HepG2 (cell line): Measurements from ENCODE around the gene ARMC5. TPM values are rescaled to one million over a fixed set of nuclear protein-coding genes. Genes with fewer than 3 reads are reported as not detected.
A peak's percentile ranks its signal among the peaks of the same experiment; 100 is the strongest.

Source experiments
- ATAC-seq: fragments of 200-7000 bp; cut with Tn5 transposase; 3 replicates; pipeline ENCODE4 v1.9.1; 2020; ENCODE audit warnings: mild to moderate bottlenecking, moderate library complexity
- Bru-seq: library from RNA; stranded (reverse); fragments of 400-500 nt; gene quantifications from one replicate; lab custom pipeline; 2021; lab: Mats Ljungman, UMichigan
- BruChase-seq, 2 experiments: library from RNA; stranded (reverse); fragments of 400-500 nt; gene quantifications; one replicate each; lab custom pipeline; 2021; lab: Mats Ljungman, UMichigan
- BruUV-seq: library from RNA; stranded (reverse); fragments of 400-500 nt; replicated peaks from 2 replicates; lab custom pipeline; 2021; lab: Mats Ljungman, UMichigan
- CTCF ChIA-PET: fragments of 300-600 bp; formaldehyde crosslinking; extraction: SDS; loops from one replicate; lab custom pipeline; 2021; ENCODE audit warnings: low total read pairs, inconsistent platforms, low intra/inter-chr PET ratio; lab: Yijun Ruan, JAX
- POLR2A ChIA-PET: fragments of 350-600 bp; sonication (Branson Sonifier 250); formaldehyde crosslinking; loops from one replicate; lab custom pipeline; 2020; ENCODE audit warnings: antibody characterized with exemption, inconsistent platforms; lab: Yijun Ruan, JAX
- DNase-seq: peaks from one replicate; pipeline ENCODE4 v3.0.0-alpha.2; 2015; ENCODE audit warnings: low spot score
- FAIRE-seq: peaks from 3 replicates; lab custom pipeline; 2011; peaks lifted over from hg19 to GRCh38; lab: Jason Lieb, UNC
- H2AFZ ChIP-seq: one replicate; pipeline ENCODE4 v1.6.1; 2011; ENCODE audit warnings: low read length, inconsistent platforms
- H3K27ac ChIP-seq: fragments of 300-600 bp; 3 replicates; pipeline ENCODE4 v1.8.0; 2011; ENCODE audit warnings: mixed run types, mild to moderate bottlenecking, mixed read lengths, low read length, inconsistent platforms; ENCODE audit not compliant: insufficient read depth; ENCODE audit errors: extremely low read length
- H3K27me3 ChIP-seq, 2 experiments: fragments of 200-600 bp in 1 of 2; 2 replicates in 1 of 2; 3 replicates in 1 of 2; pipeline versions ENCODE4 v1.6.0 to v1.8.0; 2011; ENCODE audit warnings: low read length in 2 of 2, mild to moderate bottlenecking in 2 of 2, moderate library complexity in 2 of 2, inconsistent platforms in 1 of 2; ENCODE audit not compliant: insufficient read depth in 2 of 2, control insufficient read depth in 1 of 2
- H3K36me3 ChIP-seq, 2 experiments: fragments of 200-600 bp in 1 of 2; replicated peaks in 1 of 2; 2 replicates in 1 of 2; 3 replicates in 1 of 2; pipeline versions ENCODE4 v1.5.1 to v1.8.0; 2011; ENCODE audit warnings: low read length in 2 of 2, inconsistent platforms in 1 of 2; ENCODE audit not compliant: insufficient read depth in 2 of 2, control insufficient read depth in 1 of 2
- H3K4me1 ChIP-seq: 2 replicates; pipeline ENCODE4 v1.5.1; 2012; ENCODE audit warnings: low read length, inconsistent platforms; ENCODE audit not compliant: insufficient read depth
- H3K4me2 ChIP-seq: 2 replicates; pipeline ENCODE4 v1.6.0; 2011; ENCODE audit warnings: low read depth, low read length, inconsistent platforms
- H3K4me3 ChIP-seq, 3 experiments: fragments of 200-600 bp in 1 of 3; sonication (generic), shearing (Covaris generic) in 1 of 3; replicated peaks in 1 of 3; 2 replicates each; pipeline ENCODE4 v1.5.1; 2011 to 2016; ENCODE audit warnings: low read length in 3 of 3, inconsistent platforms in 2 of 3, low read depth in 2 of 3, mild to moderate bottlenecking in 2 of 3, control low read depth in 1 of 3, mixed read lengths in 1 of 3; ENCODE audit not compliant: insufficient read depth in 1 of 3
- H3K79me2 ChIP-seq: one replicate; pipeline ENCODE4 v1.6.1; 2011; ENCODE audit warnings: low read length, inconsistent platforms; ENCODE audit not compliant: insufficient read depth
- H3K9ac ChIP-seq: 2 replicates; pipeline ENCODE4 v1.6.0; 2011; ENCODE audit warnings: mild to moderate bottlenecking, low read depth, low read length, inconsistent platforms; ENCODE audit not compliant: insufficient read depth
- H3K9me3 ChIP-seq: 2 replicates; pipeline ENCODE4 v1.5.1; 2012; ENCODE audit warnings: mild to moderate bottlenecking, low read length
- H4K20me1 ChIP-seq: 2 replicates; pipeline ENCODE4 v1.6.0; 2011; ENCODE audit warnings: inconsistent platforms, mild to moderate bottlenecking, low read length, moderate library complexity; ENCODE audit not compliant: insufficient read depth
- CCAR2 ChIP-seq: fragments of 200-400 bp; formaldehyde crosslinking; optimal IDR thresholded peaks from 2 replicates; pipeline ENCODE3; 2018; ENCODE audit warnings: low read depth, mild to moderate bottlenecking, low read length, moderate library complexity
- CREBL2 ChIP-seq: sonication (generic); formaldehyde crosslinking; IDR thresholded peaks from 2 replicates; pipeline ENCODE4 v1.8.1; 2023; ENCODE audit warnings: missing genetic modification reagents, mild to moderate bottlenecking, borderline replicate concordance
- DMTF1 ChIP-seq: sonication (generic); formaldehyde crosslinking; IDR thresholded peaks from 2 replicates; pipeline ENCODE4 v1.4.0; 2020; ENCODE audit warnings: mild to moderate bottlenecking, missing genetic modification reagents
- ELF1 ChIP-seq: sonication (generic); formaldehyde crosslinking; IDR thresholded peaks from 2 replicates; pipeline ENCODE4 v1.4.0; 2020; ENCODE audit warnings: missing genetic modification reagents
- KDM4B ChIP-seq: sonication (generic); formaldehyde crosslinking; IDR thresholded peaks from 2 replicates; pipeline ENCODE4 v1.4.0; 2020; ENCODE audit warnings: missing genetic modification reagents
- KDM6A ChIP-seq: IDR thresholded peaks from 2 replicates; pipeline ENCODE4 v1.6.1; 2016; ENCODE audit warnings: low read depth
- ZNF670 ChIP-seq: sonication (generic); formaldehyde crosslinking; IDR thresholded peaks from 2 replicates; pipeline ENCODE4 v1.8.0; 2022; ENCODE audit warnings: mild to moderate bottlenecking, missing genetic modification reagents, borderline replicate concordance
- WGBS: methylation state at CpG from one replicate; pipeline ENCODE4 v1.1.6; 2017; ENCODE audit warnings: low lambda C conversion rate; 5-methylcytosine and 5-hydroxymethylcytosine counted together
- in situ Hi-C: cut with HindIII; loops from 2 replicates; pipeline ENCODE4 v1.10.0; 2017; ENCODE audit warnings: low pct_unique_long_range_greater_than_20kb; ENCODE audit not compliant: extremely low pct_ligation_motif_present
- intact Hi-C: fragments of 100-400 bp; cut with micrococcal nuclease; formaldehyde crosslinking; loops from one replicate; pipeline ENCODE4 v1.10.0; 2022; ENCODE audit not compliant: unreplicated experiment
- long read RNA-seq, 2 experiments: library from RNA in 1 of 2; library from polyadenylated mRNA in 1 of 2; stranded (forward) in 1 of 2; unstranded in 1 of 2; transcript quantifications; one replicate each; pipeline ENCODE4 v2.0.0, GENCODE V29; 2019 to 2022
- polyA minus RNA-seq, 3 experiments: library from RNA; depleted of rRNA, polyadenylated mRNA; stranded (reverse); fragments of >200 nt; gene quantifications; 2 replicates each; pipeline ENCODE4 v1.2.3, GENCODE V29; 2011; ENCODE audit warnings: low replicate concordance in 1 of 3
- polyA plus RNA-seq, 8 experiments: library from polyadenylated mRNA; depleted of rRNA in 3 of 8; stranded (reverse) in 7 of 8; unstranded in 1 of 8; fragments of >200 nt; fragmentation: Illumina TruSeq in 4 of 8; extraction: Trizol in 4 of 8; gene quantifications; 2 replicates each; pipeline versions ENCODE4 v1.2.1 to v1.2.3, GENCODE V29; 2011 to 2016; ENCODE audit warnings: low read depth in 4 of 8, missing spikeins in 1 of 8, mixed read lengths in 1 of 8; ENCODE audit not compliant: insufficient read depth in 1 of 8
- total RNA-seq, 5 experiments: library from RNA; depleted of rRNA; stranded (reverse); fragments of >200 nt; fragmentation: Illumina TruSeq; extraction: Trizol; gene quantifications; 2 replicates each; pipeline ENCODE4 v1.2.3, GENCODE V29; 2016; ENCODE audit warnings: low read depth in 1 of 5
- TF ChIP-seq, protein P1 (sequence below): sonication (generic); formaldehyde crosslinking; IDR thresholded peaks from 2 replicates; pipeline ENCODE4 v1.4.0; 2020; ENCODE audit warnings: mild to moderate bottlenecking, missing genetic modification reagents, borderline replicate concordance

The ARMC5 gene
- total RNA-seq (2016; rRNA removed; fragmentation: Illumina TruSeq; extraction: Trizol) (13.0 and 22.3 TPM in 2 replicates), polyA plus RNA-seq (2011; rRNA removed) (10.8 and 11.9 TPM in 2 replicates), polyA minus RNA-seq (2011; rRNA and poly(A)+ RNA removed; ENCODE audit: low replicate concordance) (7.1 and 29.7 TPM in 2 replicates), Bru-seq, nascent RNA (percentile 77 among the genes with signal in this experiment), BruChase-seq, experiment 1, labeled RNA remaining after a 6-hour chase (percentile 81 among the genes with signal in this experiment), BruChase-seq, experiment 2, labeled RNA remaining after a 2-hour chase (percentile 86 among the genes with signal in this experiment)
- 2.5 and 3.1 TPM in 2 replicates for total RNA-seq (2016; cell fraction: cytosol; rRNA removed; fragmentation: Illumina TruSeq; extraction: Trizol; ENCODE audit: low read depth)
- 10.7 and 21.4 TPM in 2 replicates for total RNA-seq (2016; cell fraction: insoluble cytoplasmic fraction; rRNA removed; fragmentation: Illumina TruSeq; extraction: Trizol)
- 5.2 and 6.5 TPM in 2 replicates for total RNA-seq (2016; cell fraction: membrane; rRNA removed; fragmentation: Illumina TruSeq; extraction: Trizol)
- 20.2 and 21.0 TPM in 2 replicates for total RNA-seq (2016; cell fraction: nucleus; rRNA removed; fragmentation: Illumina TruSeq; extraction: Trizol)
- polyA plus RNA-seq (2011; cell fraction: cytosol; rRNA removed): 6.1 and 8.8 TPM in 2 replicates
- 83.4 and 108 TPM in 2 replicates for polyA plus RNA-seq (2011; cell fraction: nucleus; rRNA removed)
- 6.3 and 9.1 TPM in 2 replicates for polyA plus RNA-seq (2012)
- 1.9 and 2.5 TPM in 2 replicates for polyA plus RNA-seq (2016; cell fraction: cytosol; fragmentation: Illumina TruSeq; extraction: Trizol; ENCODE audit: low read depth)
- polyA plus RNA-seq (2016; cell fraction: insoluble cytoplasmic fraction; fragmentation: Illumina TruSeq; extraction: Trizol; ENCODE audit: low read depth): 13.4 and 15.6 TPM in 2 replicates
- polyA plus RNA-seq (2016; cell fraction: membrane; fragmentation: Illumina TruSeq; extraction: Trizol; ENCODE audit: low read depth): 3.6 and 4.2 TPM in 2 replicates
- 51.3 and 57.5 TPM in 2 replicates for polyA plus RNA-seq (2016; cell fraction: nucleus; fragmentation: Illumina TruSeq; extraction: Trizol; ENCODE audit: insufficient read depth, low read depth)
- 6.3 and 6.8 TPM in 2 replicates for polyA minus RNA-seq (2011; cell fraction: cytosol; rRNA and poly(A)+ RNA removed)
- polyA minus RNA-seq (2011; cell fraction: nucleus; rRNA and poly(A)+ RNA removed): 19.5 and 24.3 TPM in 2 replicates
- long read RNA-seq, experiment 1, partial matches to known transcripts: 1 of 2 reads
- long read RNA-seq, experiment 1, other reads (novel, unspliced or antisense): 1 of 2 reads
- long read RNA-seq, experiment 2, transcript ARMC5-201 (6 exons, 3,612 nt): major isoform, 14 of 42 reads
- long read RNA-seq, experiment 2, partial matches to known transcripts: 13 of 42 reads
- long read RNA-seq, experiment 2, other reads (novel, unspliced or antisense): 12 of 42 reads

DNA sequence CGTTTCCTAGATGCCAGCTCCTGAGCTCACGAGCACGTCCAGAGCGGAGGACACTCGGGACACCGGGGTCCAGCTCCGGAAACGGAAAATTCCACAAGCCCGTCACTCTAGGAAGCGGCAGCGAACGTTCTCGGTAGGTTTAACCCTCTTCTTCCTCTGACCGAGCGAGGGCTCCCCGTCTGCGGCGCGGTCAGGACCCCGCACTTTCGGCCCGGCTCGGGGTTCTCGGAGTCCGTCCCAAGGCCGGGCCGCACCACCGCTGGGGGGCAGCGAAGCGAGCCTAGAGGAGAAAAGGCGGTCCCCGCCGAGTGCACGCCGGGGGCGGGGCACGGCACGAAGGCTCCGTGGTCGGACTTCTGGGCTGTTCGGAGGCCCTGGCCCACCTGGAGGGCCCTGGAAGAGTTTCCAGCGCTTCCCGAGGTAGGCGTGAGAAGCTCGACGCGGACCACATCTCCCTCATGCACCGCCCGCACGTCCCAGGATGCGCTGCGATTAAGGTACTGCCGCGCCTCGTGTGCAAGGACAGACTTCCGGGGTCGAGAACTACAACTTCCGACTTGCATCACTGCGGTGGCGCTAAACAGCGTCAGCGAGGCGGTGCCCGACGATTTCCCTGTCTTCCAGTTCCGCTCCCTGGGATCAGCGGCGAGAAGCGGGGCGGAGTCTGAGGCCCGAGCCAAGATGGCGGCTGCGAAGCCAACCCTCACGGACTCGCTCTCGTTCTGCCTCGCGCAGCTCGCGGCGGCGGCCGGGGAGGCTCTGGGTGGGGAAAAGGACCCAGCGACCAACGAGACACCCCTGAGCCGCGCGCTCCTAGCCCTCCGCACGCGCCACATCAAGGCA, at the start of gene ARMC5:
ARMC5 (plus strand) TSS at position 658 of the 843 bp plus-strand sequence; CDS start at position 682, 24 bp downstream.
- Histone ChIP-seq H4K20me1 (peaks cover 43% of the 10 kb centered on the region), H3K9ac (peak within 1 kb of the TSS; percentile 97), H3K4me2 (peak within 1 kb of the TSS; percentile 99), H3K4me1 (peaks cover 49% of the 10 kb centered on the region), H3K79me2 (peaks cover 38% of the 10 kb centered on the region), H2AFZ (no peak within 1 kb of the TSS), H3K9me3 (no peaks in the 10 kb centered on the region), H3K36me3 (peaks cover 23 to 29% of the 10 kb centered on the region in 2 experiments), H3K27ac (peak within 1 kb of the TSS; percentile 95), H3K27me3 (no peaks in the 10 kb centered on the region; a peak in 1 of 5 replicates), H3K4me3 (peak within 1 kb of the TSS; percentile 71 to 98 (median 83))
- ATAC-seq: peak; percentile 76
- intact Hi-C loops (loop anchor here (1.0 to 5.0 kb wide), 4 partner anchors 18 to 413 kb away; partner anchors contain the start of genes RUSF1 and ZNF267), in situ Hi-C loops (loop anchor here (5.0 to 10.0 kb wide), 3 partner anchors 243 to 467 kb away; partner anchors contain the start of gene ZNF267)
- ChIA-PET CTCF (interaction anchor here (0.7 kb wide), 1 partner anchor 19 kb away, joined by 3 read pairs; no protein-coding TSS in a partner anchor), POLR2A (interaction anchor here (0.8 to 8.3 kb wide), 30 partner anchors 8 to 460 kb away, joined by 3 to 110 read pairs (median 8); partner anchors contain the start of genes FUS, KAT8, PYCARD and RUSF1)
- no peak for FAIRE-seq
- peak; percentile 98 for DNase-seq
- under 1% methylated on average over 43 of the region's 91 CpGs for WGBS
- BruUV-seq: TSS peak; percentile 57
- no peak for TF ChIP-seq DMTF1 (CRISPR knock-in tag)
- TF ChIP-seq, protein P1, sequence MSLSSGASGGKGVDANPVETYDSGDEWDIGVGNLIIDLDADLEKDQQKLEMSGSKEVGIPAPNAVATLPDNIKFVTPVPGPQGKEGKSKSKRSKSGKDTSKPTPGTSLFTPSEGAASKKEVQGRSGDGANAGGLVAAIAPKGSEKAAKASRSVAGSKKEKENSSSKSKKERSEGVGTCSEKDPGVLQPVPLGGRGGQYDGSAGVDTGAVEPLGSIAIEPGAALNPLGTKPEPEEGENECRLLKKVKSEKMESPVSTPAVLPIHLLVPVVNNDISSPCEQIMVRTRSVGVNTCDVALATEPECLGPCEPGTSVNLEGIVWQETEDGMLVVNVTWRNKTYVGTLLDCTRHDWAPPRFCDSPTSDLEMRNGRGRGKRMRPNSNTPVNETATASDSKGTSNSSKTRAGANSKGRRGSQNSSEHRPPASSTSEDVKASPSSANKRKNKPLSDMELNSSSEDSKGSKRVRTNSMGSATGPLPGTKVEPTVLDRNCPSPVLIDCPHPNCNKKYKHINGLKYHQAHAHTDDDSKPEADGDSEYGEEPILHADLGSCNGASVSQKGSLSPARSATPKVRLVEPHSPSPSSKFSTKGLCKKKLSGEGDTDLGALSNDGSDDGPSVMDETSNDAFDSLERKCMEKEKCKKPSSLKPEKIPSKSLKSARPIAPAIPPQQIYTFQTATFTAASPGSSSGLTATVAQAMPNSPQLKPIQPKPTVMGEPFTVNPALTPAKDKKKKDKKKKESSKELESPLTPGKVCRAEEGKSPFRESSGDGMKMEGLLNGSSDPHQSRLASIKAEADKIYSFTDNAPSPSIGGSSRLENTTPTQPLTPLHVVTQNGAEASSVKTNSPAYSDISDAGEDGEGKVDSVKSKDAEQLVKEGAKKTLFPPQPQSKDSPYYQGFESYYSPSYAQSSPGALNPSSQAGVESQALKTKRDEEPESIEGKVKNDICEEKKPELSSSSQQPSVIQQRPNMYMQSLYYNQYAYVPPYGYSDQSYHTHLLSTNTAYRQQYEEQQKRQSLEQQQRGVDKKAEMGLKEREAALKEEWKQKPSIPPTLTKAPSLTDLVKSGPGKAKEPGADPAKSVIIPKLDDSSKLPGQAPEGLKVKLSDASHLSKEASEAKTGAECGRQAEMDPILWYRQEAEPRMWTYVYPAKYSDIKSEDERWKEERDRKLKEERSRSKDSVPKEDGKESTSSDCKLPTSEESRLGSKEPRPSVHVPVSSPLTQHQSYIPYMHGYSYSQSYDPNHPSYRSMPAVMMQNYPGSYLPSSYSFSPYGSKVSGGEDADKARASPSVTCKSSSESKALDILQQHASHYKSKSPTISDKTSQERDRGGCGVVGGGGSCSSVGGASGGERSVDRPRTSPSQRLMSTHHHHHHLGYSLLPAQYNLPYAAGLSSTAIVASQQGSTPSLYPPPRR (CRISPR knock-in tag): peak; percentile 76; the same call in 1 of the 2 replicates
- no peak for TF ChIP-seq CCAR2
- peak; percentile 18 for TF ChIP-seq ZNF670 (CRISPR knock-in tag)
- TF ChIP-seq CREBL2 (CRISPR knock-in tag): peak; percentile 85; the same call in 1 of the 2 replicates
- peak; percentile 100 for TF ChIP-seq ELF1 (CRISPR knock-in tag)
- peak; percentile 89 for TF ChIP-seq KDM4B (CRISPR knock-in tag)
- TF ChIP-seq KDM6A: no peak
